HCT116 (cell line): ENCODE measurements around the gene SH2D2A.

Source experiments
- CEBPB ChIP-seq: IDR thresholded peaks from 2 replicates; pipeline ENCODE4 v1.6.1; 2012; ENCODE audit warnings: low read depth
- EGR1 ChIP-seq: IDR thresholded peaks from 2 replicates; pipeline ENCODE4 v1.6.1; 2012; ENCODE audit warnings: low read depth
- EZH2 ChIP-seq: fragments of 200-600 bp; sonication (generic); IDR thresholded peaks from 2 replicates; pipeline ENCODE4 v1.6.1; 2017; ENCODE audit warnings: antibody characterized with exemption, mixed run types
- POLR2AphosphoS5 ChIP-seq: IDR thresholded peaks from 2 replicates; pipeline ENCODE4 v1.6.1; 2011; ENCODE audit warnings: mild to moderate bottlenecking, low read depth, low read length, moderate library complexity
- SIN3A ChIP-seq: IDR thresholded peaks from 2 replicates; pipeline ENCODE4 v1.6.1; 2012; ENCODE audit warnings: low read depth
- TCF7L2 ChIP-seq: IDR thresholded peaks from 2 replicates; pipeline ENCODE4 v1.7.0; 2011; ENCODE audit warnings: borderline replicate concordance, inconsistent platforms; ENCODE audit not compliant: insufficient read depth, insufficient read length; ENCODE audit errors: extremely low read depth
- YY1 ChIP-seq: IDR thresholded peaks from 2 replicates; pipeline ENCODE4 v1.6.1; 2011; ENCODE audit warnings: low read length, low read depth, moderate library complexity, mild to moderate bottlenecking; ENCODE audit not compliant: insufficient replicate concordance; ENCODE audit errors: extremely low read depth
- TF ChIP-seq, protein P1 (sequence below): IDR thresholded peaks from 2 replicates; pipeline ENCODE4 v1.6.1; 2012; ENCODE audit warnings: low read depth
- TF ChIP-seq, protein P2 (sequence below), 3 experiments: fragments of 200-600 bp in 1 of 3; sonication (generic) in 1 of 3; IDR thresholded peaks in 2 of 3; conservative IDR thresholded peaks in 1 of 3; 2 replicates each; pipeline ENCODE4 v1.5.1; 2012 to 2017; ENCODE audit warnings: low read depth in 2 of 3, low read length in 2 of 3, antibody characterized with exemption in 1 of 3, borderline replicate concordance in 1 of 3, control low read depth in 1 of 3, mild to moderate bottlenecking in 1 of 3, mixed read lengths in 1 of 3, mixed run types in 1 of 3, moderate library complexity in 1 of 3; ENCODE audit not compliant: insufficient read depth in 1 of 3

DNA sequence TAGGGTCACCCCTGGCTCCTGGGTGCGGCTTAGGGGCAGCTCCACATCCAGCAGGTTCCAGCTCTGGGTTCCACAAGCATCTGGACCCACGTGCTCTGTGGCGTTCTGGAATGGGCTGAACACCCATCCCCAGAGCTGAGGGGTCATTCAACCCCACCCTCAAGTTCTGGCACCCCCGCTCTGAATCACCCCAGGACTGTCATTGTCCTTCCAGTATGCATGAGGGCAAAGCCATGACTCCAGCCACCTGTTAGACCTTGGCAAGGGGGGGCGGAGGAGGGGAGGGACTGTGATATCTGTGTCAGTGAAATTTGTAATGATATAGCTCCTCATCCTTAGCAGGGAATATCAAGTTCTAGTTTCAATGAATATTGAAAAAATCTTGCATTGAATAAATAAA, 30.0 kb upstream of the SH2D2A start:
- TF ChIP-seq, protein P1, sequence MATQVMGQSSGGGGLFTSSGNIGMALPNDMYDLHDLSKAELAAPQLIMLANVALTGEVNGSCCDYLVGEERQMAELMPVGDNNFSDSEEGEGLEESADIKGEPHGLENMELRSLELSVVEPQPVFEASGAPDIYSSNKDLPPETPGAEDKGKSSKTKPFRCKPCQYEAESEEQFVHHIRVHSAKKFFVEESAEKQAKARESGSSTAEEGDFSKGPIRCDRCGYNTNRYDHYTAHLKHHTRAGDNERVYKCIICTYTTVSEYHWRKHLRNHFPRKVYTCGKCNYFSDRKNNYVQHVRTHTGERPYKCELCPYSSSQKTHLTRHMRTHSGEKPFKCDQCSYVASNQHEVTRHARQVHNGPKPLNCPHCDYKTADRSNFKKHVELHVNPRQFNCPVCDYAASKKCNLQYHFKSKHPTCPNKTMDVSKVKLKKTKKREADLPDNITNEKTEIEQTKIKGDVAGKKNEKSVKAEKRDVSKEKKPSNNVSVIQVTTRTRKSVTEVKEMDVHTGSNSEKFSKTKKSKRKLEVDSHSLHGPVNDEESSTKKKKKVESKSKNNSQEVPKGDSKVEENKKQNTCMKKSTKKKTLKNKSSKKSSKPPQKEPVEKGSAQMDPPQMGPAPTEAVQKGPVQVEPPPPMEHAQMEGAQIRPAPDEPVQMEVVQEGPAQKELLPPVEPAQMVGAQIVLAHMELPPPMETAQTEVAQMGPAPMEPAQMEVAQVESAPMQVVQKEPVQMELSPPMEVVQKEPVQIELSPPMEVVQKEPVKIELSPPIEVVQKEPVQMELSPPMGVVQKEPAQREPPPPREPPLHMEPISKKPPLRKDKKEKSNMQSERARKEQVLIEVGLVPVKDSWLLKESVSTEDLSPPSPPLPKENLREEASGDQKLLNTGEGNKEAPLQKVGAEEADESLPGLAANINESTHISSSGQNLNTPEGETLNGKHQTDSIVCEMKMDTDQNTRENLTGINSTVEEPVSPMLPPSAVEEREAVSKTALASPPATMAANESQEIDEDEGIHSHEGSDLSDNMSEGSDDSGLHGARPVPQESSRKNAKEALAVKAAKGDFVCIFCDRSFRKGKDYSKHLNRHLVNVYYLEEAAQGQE = no peak
- TF ChIP-seq, protein P2, sequence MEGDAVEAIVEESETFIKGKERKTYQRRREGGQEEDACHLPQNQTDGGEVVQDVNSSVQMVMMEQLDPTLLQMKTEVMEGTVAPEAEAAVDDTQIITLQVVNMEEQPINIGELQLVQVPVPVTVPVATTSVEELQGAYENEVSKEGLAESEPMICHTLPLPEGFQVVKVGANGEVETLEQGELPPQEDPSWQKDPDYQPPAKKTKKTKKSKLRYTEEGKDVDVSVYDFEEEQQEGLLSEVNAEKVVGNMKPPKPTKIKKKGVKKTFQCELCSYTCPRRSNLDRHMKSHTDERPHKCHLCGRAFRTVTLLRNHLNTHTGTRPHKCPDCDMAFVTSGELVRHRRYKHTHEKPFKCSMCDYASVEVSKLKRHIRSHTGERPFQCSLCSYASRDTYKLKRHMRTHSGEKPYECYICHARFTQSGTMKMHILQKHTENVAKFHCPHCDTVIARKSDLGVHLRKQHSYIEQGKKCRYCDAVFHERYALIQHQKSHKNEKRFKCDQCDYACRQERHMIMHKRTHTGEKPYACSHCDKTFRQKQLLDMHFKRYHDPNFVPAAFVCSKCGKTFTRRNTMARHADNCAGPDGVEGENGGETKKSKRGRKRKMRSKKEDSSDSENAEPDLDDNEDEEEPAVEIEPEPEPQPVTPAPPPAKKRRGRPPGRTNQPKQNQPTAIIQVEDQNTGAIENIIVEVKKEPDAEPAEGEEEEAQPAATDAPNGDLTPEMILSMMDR (IDR thresholded peaks at IDR 0.05 in 2 of 3, conservative IDR thresholded peaks at IDR 0.05 in 1 of 3; ENCODE audit: borderline replicate concordance in 1 of 3, insufficient read depth in 1 of 3, low read depth in 2 of 3, low read length in 2 of 3) = no peak
- TF ChIP-seq POLR2AphosphoS5 (no peak), CEBPB (no peak), EZH2 (no peak), EGR1 (no peak), TCF7L2 (no peak), YY1 (no peak), SIN3A (no peak)
